GM11168 (cell line): ENCODE data around the gene PRR35.
"Not testable (repeated sequence)": the region's sequence is repeated elsewhere in the genome, so short reads cannot be mapped to it uniquely, and the experiment has no call there.

Source experiments
- in situ Hi-C: fragments of 300-500 bp; cut with MboI; formaldehyde crosslinking; loops from one replicate; pipeline ENCODE4 v1.12.0; 2022; ENCODE audit warnings: low sequenced_read_pairs; ENCODE audit not compliant: unreplicated experiment

The PRR35 gene

GRCh38 chr16:591231-591630, 31.0 kb downstream of the PRR35 start:
- in situ Hi-C loops: no loop called here

GRCh38 chr16:591892-592517, 31.8 kb downstream of the PRR35 start:
- in situ Hi-C loops: no loop called here

GRCh38 chr16:592518-593306, 32.5 kb downstream of the PRR35 start:
- in situ Hi-C loops: no loop called here

GRCh38 chr16:593406-593805, 33.2 kb downstream of the PRR35 start:
- in situ Hi-C loops: no loop called here

GRCh38 chr16:593807-594206, 33.6 kb downstream of the PRR35 start:
- in situ Hi-C loops: no loop called here

- in situ Hi-C loops: no loop called here
Observed at GRCh38 chr16:595094-595528, 34.9 kb downstream of the PRR35 start.

- in situ Hi-C loops: no loop called here
Observed at GRCh38 chr16:595942-596735, 35.9 kb downstream of the PRR35 start.

- in situ Hi-C loops: no loop called here
Observed at GRCh38 chr16:596736-597060, 36.5 kb downstream of the PRR35 start.

- in situ Hi-C loops: not testable (repeated sequence)
Observed at GRCh38 chr16:597655-598054, 37.5 kb downstream of the PRR35 start.

- in situ Hi-C loops: no loop called here
Observed at GRCh38 chr16:598823-599739, 38.9 kb downstream of the PRR35 start.

GRCh38 chr16:600781-601180, 40.6 kb downstream of the PRR35 start:
- in situ Hi-C loops: no loop called here

- in situ Hi-C loops: no loop called here
Observed at GRCh38 chr16:603933-604332, 43.7 kb downstream of the PRR35 start.

GRCh38 chr16:606656-607307, 46.6 kb downstream of the PRR35 start:
- in situ Hi-C loops: no loop called here

- in situ Hi-C loops: no loop called here
Observed at GRCh38 chr16:608019-608418, 47.8 kb downstream of the PRR35 start.

GRCh38 chr16:609316-609715, 49.1 kb downstream of the PRR35 start:
- in situ Hi-C loops: no loop called here

GRCh38 chr16:609984-610383, 49.8 kb downstream of the PRR35 start:
- in situ Hi-C loops: no loop called here

GRCh38 chr16:610513-611381, 50.6 kb downstream of the PRR35 start:
- in situ Hi-C loops: no loop called here

- in situ Hi-C loops: no loop called here
Observed at GRCh38 chr16:615122-615521, 54.9 kb downstream of the PRR35 start.
